H1 (cell line): ENCODE data around the gene SGCE. TPM values are rescaled to one million over a fixed set of nuclear protein-coding genes. Genes with fewer than 3 reads are reported as not detected.

Experiments used
- BCL11A ChIP-seq, 2 experiments: IDR thresholded peaks; one replicate each; pipeline ENCODE4 v1.6.1; 2011; ENCODE audit warnings: low read depth in 2 of 2, low read length in 2 of 2, mild to moderate bottlenecking in 2 of 2
- KDM1A ChIP-seq: fragments of 200-600, 300-600 bp; sonication (generic); IDR thresholded peaks from 2 replicates; pipeline ENCODE4 v1.7.1; 2016; ENCODE audit warnings: mild to moderate bottlenecking, low read length, borderline replicate concordance
- PHF8 ChIP-seq: fragments of 200-600 bp; sonication (generic); conservative IDR thresholded peaks from 2 replicates; pipeline ENCODE4 v1.7.1; 2012; ENCODE audit warnings: low read depth, mild to moderate bottlenecking, inconsistent platforms, low read length, moderate library complexity
- SP4 ChIP-seq: IDR thresholded peaks from 2 replicates; pipeline ENCODE4 v1.6.1; 2012; ENCODE audit warnings: low read length, inconsistent platforms
- TEAD4 ChIP-seq: IDR thresholded peaks from 2 replicates; pipeline ENCODE4 v1.6.1; 2012; ENCODE audit warnings: low read depth, low read length, inconsistent platforms, mixed read lengths
- YY1 ChIP-seq: IDR thresholded peaks from 2 replicates; pipeline ENCODE4 v1.6.1; 2011; ENCODE audit warnings: low read depth, mild to moderate bottlenecking, low read length
- polyA plus RNA-seq, 7 experiments: library from polyadenylated mRNA; depleted of rRNA in 3 of 7; stranded (reverse) in 5 of 7; unstranded in 2 of 7; fragments of >200 nt in 5 of 7; fragments of 200-250 nt in 2 of 7; gene quantifications; 1 replicate in 5 of 7; 2 replicates in 1 of 7; 4 replicates in 1 of 7; pipeline versions ENCODE4 v1.2.1 to v1.2.3, GENCODE V29; 2011 to 2013; ENCODE audit warnings: missing spikeins in 2 of 7, mixed read lengths in 2 of 7
- total RNA-seq: library from RNA; stranded (reverse); fragmentation: NEBNext Ultra II Directional; extraction: Animal tissue kit (Norgen Biotek cat#: 25700); gene quantifications from 2 replicates; pipeline ENCODE4 v1.2.1, GENCODE V29; 2021

The SGCE gene
- total and polyA plus RNA-seq, 2 of the 8 experiments (the other 6 are each of a cell fraction or from before 2014, with no cell fraction given), result 12.8 to 25.0 TPM

- TF ChIP-seq TEAD4 (no peak), SP4 (no peak), PHF8 (no peak), YY1 (no peak), BCL11A (IDR thresholded peaks at IDR 0.05; ENCODE audit: low read depth in 2 of 2, low read length in 2 of 2) (no peak), KDM1A (no peak)
Observed at GRCh38 chr7:94594882-94595281, 61.1 kb downstream of the SGCE start (continued).
